OCI-LY7 (cell line): Measurements from ENCODE around the gene ARHGAP19. TPM values are rescaled to one million over a fixed set of nuclear protein-coding genes. Genes with fewer than 3 reads are reported as not detected.

ENCODE experiments used
- BruUV-seq: library from RNA; stranded (reverse); fragments of 400-500 nt; replicated peaks from 2 replicates; lab custom pipeline; 2021; lab: Mats Ljungman, UMichigan
- CTCF ChIA-PET: fragments of 300-600 bp; sonication (Branson Sonifier 250); formaldehyde crosslinking; loops from one replicate; lab custom pipeline; 2022; ENCODE audit warnings: antibody characterized with exemption; ENCODE audit not compliant: unreplicated experiment; lab: Charles Lee
- POLR2A ChIA-PET: fragments of 300-600 bp; sonication (Branson Sonifier 250); formaldehyde crosslinking; loops from one replicate; lab custom pipeline; 2022; ENCODE audit warnings: antibody characterized with exemption; lab: Charles Lee
- DNase-seq: peaks from one replicate; pipeline ENCODE4 v3.0.0-alpha.2; 2015; ENCODE audit warnings: low spot score
- H2AFZ ChIP-seq: fragments of 200-600 bp; sonication (generic), shearing (Covaris generic); 2 replicates; pipeline ENCODE4 v1.6.1; 2014; ENCODE audit warnings: mild to moderate bottlenecking, antibody characterized with exemption, low read length, moderate library complexity
- H3K27ac ChIP-seq: fragments of 200-600 bp; sonication (generic); 2 replicates; pipeline ENCODE4 v1.5.1; 2014; ENCODE audit warnings: mixed run types, low read depth, mild to moderate bottlenecking, moderate library complexity, low read length, inconsistent platforms; ENCODE audit not compliant: poor library complexity, severe bottlenecking
- H3K36me3 ChIP-seq: fragments of 200-600 bp; sonication (generic); 2 replicates; pipeline ENCODE4 v1.6.1; 2014; ENCODE audit warnings: mild to moderate bottlenecking, antibody characterized with exemption, low read length, moderate library complexity, mixed read lengths; ENCODE audit not compliant: insufficient read depth
- H3K4me1 ChIP-seq: fragments of 200-600 bp; sonication (generic); 2 replicates; pipeline ENCODE4 v1.5.1; 2014; ENCODE audit warnings: mild to moderate bottlenecking, low read length; ENCODE audit not compliant: insufficient read depth, poor library complexity, severe bottlenecking
- H3K4me2 ChIP-seq: fragments of 200-600 bp; sonication (generic); 2 replicates; pipeline ENCODE4 v1.6.1; 2014; ENCODE audit warnings: mild to moderate bottlenecking, low read length
- H3K4me3 ChIP-seq: fragments of 200-600 bp; sonication (generic); 2 replicates; pipeline ENCODE4 v1.5.1; 2014; ENCODE audit warnings: mild to moderate bottlenecking, low read depth, low read length; ENCODE audit not compliant: poor library complexity, severe bottlenecking
- H3K79me2 ChIP-seq: fragments of 200-600 bp; sonication (generic); 2 replicates; pipeline ENCODE4 v1.6.1; 2016; ENCODE audit warnings: low read depth, mild to moderate bottlenecking, low read length, moderate library complexity, mixed read lengths; ENCODE audit not compliant: insufficient read depth
- H3K9me2 ChIP-seq: fragments of 200-600 bp; sonication (generic); 2 replicates; pipeline ENCODE4 v1.6.1; 2016; ENCODE audit warnings: mild to moderate bottlenecking, low read length, mixed read lengths; ENCODE audit not compliant: insufficient read depth
- H3K9me3 ChIP-seq: fragments of 200-600 bp; sonication (generic); 2 replicates; pipeline ENCODE4 v1.6.1; 2014; ENCODE audit warnings: mild to moderate bottlenecking, mixed run types, low read length, mixed read lengths
- H4K20me1 ChIP-seq: fragments of 200-600 bp; sonication (generic); 2 replicates; pipeline ENCODE4 v1.6.1; 2014; ENCODE audit warnings: mild to moderate bottlenecking, antibody characterized with exemption, low read length, moderate library complexity, mixed read lengths; ENCODE audit not compliant: insufficient read depth
- EZH2phosphoT487 ChIP-seq: fragments of 200-600 bp; sonication (generic); IDR thresholded peaks from 2 replicates; pipeline ENCODE4 v1.6.1; 2018; ENCODE audit warnings: low read depth, borderline replicate concordance, mild to moderate bottlenecking, mixed run types, antibody characterized with exemption, low read length, moderate library complexity, mixed read lengths
- intact Hi-C: fragments of 100-400 bp; cut with micrococcal nuclease; formaldehyde crosslinking; loops from one replicate; pipeline ENCODE4 v1.10.0; 2022; ENCODE audit not compliant: unreplicated experiment
- total RNA-seq, 2 experiments: library from RNA; depleted of rRNA in 1 of 2; stranded (reverse); fragments of >200 nt in 1 of 2; shearing (Covaris generic) in 1 of 2; gene quantifications; 2 replicates each; pipeline ENCODE4 v1.2.3, GENCODE V29; 2014 to 2022
- TF ChIP-seq, protein P1 (sequence below): fragments of 200-600 bp; sonication (generic); conservative IDR thresholded peaks from 2 replicates; pipeline ENCODE4 v1.5.1; 2014; ENCODE audit warnings: mild to moderate bottlenecking, antibody characterized with exemption, low read length, moderate library complexity, mixed read lengths

Gene ARHGAP19
- total RNA-seq, 2 experiments from 2014 or later: 34.1 to 60.5 TPM

DNA sequence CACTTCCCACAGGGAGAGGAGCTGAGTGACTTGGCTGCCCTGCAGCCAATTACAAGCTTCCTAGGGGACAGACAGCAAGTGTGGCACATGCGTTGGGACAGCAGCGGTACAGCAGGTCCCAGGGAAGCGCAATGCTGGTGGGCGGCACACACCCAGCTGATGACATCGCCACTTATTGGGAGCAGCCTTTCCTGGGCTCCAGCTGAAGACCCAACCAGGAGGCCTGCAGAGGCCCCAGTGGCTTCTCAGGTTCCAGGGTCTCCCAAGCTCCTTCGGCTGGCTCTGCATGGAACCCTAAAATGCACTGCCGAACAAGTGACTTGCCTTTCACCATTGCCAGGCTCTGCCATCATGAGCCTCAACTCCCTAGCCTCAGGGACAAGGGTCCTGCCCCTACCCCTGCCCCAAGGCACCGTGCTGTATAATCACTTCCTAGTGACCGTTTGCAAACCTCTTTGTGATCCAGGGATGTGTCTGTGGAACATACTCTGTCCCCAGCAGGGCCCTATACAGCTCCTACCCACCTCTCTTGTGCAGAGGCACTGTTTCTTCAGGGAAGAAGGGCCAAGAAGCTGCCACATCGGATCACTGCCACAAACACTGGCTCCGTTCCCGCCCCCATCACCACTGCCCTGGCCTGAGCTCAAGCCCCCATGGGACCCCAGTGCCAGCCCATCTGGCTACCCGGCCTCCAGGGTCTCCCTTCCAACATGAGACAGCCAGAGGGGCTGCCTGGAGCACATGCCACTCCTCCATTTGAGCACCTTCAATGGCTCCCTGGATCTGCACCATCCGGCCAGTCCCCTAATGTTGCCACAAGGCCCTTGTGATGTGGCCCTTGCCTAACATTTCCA, 87.4 kb downstream of the ARHGAP19 start:
- no peak overlapping the region for H3K4me3 ChIP-seq
- POLR2A ChIA-PET: interaction anchor here (0.5 to 1.9 kb wide), 4 partner anchors 11 to 329 kb away, joined by 3 to 6 read pairs (median 4); no protein-coding TSS in a partner anchor

DNA sequence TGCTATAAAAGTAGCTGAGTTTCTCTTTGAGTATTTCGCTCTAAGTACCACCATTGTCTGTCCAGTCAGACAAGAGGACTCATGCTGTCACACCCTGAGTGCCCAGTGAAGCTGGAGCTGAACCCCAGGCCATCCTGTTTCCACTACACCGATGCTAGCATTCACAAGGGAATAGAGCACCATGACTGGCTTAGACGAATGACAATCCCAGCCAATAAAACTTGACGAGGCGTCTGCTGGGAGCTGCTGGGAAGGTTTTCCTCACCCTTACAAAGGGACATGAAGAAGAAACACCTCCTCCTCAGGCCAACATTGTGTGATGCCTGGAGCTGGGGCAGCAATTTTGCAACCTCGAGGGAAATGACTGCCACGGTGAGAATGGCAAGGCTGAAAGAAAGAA, 89.2 kb downstream of the ARHGAP19 start:
- no peak for TF ChIP-seq EZH2phosphoT487
- TF ChIP-seq, protein P1, sequence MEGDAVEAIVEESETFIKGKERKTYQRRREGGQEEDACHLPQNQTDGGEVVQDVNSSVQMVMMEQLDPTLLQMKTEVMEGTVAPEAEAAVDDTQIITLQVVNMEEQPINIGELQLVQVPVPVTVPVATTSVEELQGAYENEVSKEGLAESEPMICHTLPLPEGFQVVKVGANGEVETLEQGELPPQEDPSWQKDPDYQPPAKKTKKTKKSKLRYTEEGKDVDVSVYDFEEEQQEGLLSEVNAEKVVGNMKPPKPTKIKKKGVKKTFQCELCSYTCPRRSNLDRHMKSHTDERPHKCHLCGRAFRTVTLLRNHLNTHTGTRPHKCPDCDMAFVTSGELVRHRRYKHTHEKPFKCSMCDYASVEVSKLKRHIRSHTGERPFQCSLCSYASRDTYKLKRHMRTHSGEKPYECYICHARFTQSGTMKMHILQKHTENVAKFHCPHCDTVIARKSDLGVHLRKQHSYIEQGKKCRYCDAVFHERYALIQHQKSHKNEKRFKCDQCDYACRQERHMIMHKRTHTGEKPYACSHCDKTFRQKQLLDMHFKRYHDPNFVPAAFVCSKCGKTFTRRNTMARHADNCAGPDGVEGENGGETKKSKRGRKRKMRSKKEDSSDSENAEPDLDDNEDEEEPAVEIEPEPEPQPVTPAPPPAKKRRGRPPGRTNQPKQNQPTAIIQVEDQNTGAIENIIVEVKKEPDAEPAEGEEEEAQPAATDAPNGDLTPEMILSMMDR: no peak
- no peaks in the 10 kb centered on the region for H3K79me2 ChIP-seq
- H3K4me1 ChIP-seq: peaks cover 55% of the 10 kb centered on the region
- no peak overlapping the region for H2AFZ ChIP-seq
- no peaks in the 10 kb centered on the region for H3K9me2 ChIP-seq
- DNase-seq: no peak
- no TSS peak for BruUV-seq
- intact Hi-C loops: no loop called here
- no peak overlapping the region for H3K27ac ChIP-seq
- 0 out of 2 replicates have a peak, but pooled peaks cover 5% of the 10 kb centered on the region for H3K9me3 ChIP-seq
- POLR2A ChIA-PET: interaction anchor here (1.9 kb wide), 1 partner anchor 9 kb away, joined by 6 read pairs; no protein-coding TSS in a partner anchor
- no peaks in the 10 kb centered on the region for H4K20me1 ChIP-seq
- no peak overlapping the region for H3K4me2 ChIP-seq
- no peak overlapping the region for H3K4me3 ChIP-seq
- H3K36me3 ChIP-seq: no peaks in the 10 kb centered on the region
- CTCF ChIA-PET: no interaction called here

More for the DNA sequence above, 87.4 kb downstream of the ARHGAP19 start:
- Histone ChIP-seq H3K79me2 (no peaks in the 10 kb centered on the region), H3K27ac (no peak overlapping the region), H3K9me3 (0 out of 2 replicates have a peak, but pooled peaks cover 5% of the 10 kb centered on the region), H3K4me1 (peaks cover 39% of the 10 kb centered on the region), H2AFZ (no peak overlapping the region), H3K36me3 (no peaks in the 10 kb centered on the region), H3K4me2 (no peak overlapping the region), H4K20me1 (no peaks in the 10 kb centered on the region), H3K9me2 (no peaks in the 10 kb centered on the region)
- no TSS peak for BruUV-seq
- CTCF ChIA-PET: interaction anchor here (0.6 kb wide), 1 partner anchor 131 kb away, joined by 3 read pairs; no protein-coding TSS in a partner anchor
- TF ChIP-seq, protein P1: no peak
- no peak for TF ChIP-seq EZH2phosphoT487
- no peak for DNase-seq
- intact Hi-C loops: no loop called here
